NCI-H82 treated with DMSO at 0.1 percent for 48 hours (cell line): ENCODE data around the gene BCDIN3D.

Experiments used
- DNase-seq: peaks from one replicate; lab custom pipeline; 2025; ENCODE audit not compliant: unreplicated experiment; lab: John Stamatoyannopoulos, UW

The BCDIN3D gene

DNA sequence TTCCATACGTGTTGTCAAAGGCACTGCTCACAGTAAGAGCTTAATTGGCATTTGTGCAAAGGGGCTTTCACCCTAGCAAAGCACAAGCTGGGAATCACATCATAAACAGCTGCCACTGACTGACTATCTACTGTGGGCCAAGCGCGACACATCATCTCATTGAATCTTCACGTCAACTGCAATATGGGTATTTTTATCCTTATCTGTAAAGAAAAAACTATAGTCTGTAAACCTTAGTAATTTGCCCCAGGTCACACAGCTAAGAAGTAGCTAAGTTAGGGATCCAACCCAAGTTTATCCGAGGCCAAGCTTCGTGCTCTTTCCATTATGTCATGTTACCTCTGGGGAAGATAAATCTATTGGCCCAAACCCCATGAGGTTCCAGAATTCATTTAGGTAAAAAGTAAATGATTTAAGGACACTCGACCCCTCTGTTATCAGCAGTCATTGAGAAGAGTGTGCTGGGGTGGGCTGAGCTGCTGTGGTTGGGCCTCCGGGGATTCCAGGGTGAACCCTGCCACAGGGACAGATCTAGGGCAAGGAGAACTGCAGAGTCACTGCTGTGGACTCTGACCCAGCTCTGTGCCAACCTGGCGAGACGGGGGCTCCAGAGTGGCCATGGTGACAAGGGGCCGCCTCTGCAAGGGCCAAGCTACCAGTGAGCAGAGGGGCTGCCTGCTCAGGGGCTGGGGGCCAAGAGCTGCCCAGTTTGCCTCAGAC lies 42.3 kb downstream of the BCDIN3D start:
- no peak for DNase-seq

DNA sequence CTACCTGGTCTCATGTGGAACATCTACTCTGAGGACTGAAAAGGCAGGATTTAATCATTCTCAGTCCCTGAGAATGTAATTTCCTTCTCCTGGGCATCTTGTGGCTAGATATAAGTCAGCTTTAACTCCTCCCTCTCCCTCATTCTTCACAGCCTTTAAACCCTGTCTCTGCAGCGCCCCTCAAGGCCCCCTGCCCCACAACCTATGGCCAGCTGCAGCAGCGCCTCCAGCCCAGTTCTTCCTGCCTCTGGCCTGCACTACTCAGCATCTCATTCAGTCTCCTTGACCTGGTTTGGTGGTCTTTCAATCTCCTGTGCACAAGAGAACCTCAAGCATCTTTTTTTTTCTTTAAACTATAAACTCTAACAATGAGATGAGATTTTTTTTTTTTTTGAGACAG lies 44.0 kb downstream of the BCDIN3D start:
- no peak for DNase-seq

DNA sequence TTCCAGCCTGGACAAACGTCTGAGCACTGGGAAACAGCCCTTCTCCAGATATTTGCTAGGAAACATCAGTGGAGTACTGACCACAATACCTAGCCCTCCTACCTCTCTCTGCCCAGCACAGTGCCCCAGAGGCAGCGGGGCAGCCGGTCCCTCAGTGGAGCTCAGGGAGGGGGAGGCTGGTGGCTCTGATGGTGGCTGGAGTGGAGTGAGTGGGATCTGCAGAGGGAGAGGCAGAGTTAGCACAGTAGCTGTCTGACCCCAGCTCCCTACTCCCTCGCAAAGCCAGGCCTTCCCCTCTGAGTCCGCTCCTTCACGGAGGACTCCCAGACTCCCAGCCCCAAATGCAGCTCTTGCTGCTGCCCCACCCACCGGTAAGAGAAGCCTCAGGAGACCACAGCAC lies 44.7 kb downstream of the BCDIN3D start:
- DNase-seq = no peak

DNA sequence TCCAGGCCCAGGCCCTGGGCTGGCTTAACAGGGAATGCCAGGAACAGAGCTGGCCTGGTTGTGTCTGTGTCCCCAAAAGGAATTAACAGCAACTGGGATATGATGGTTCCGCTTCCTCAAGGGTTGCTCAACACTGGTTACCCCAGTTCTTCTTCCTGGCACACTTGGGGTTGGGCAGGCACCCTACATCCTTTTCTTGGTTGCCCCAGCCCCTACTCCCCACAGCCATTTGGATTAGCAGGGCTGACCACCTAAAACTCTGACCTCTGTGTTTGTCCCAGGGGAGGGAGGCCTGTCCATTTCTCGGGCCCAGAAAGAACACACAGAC lies 45.5 kb downstream of the BCDIN3D start:
- no peak for DNase-seq

DNA sequence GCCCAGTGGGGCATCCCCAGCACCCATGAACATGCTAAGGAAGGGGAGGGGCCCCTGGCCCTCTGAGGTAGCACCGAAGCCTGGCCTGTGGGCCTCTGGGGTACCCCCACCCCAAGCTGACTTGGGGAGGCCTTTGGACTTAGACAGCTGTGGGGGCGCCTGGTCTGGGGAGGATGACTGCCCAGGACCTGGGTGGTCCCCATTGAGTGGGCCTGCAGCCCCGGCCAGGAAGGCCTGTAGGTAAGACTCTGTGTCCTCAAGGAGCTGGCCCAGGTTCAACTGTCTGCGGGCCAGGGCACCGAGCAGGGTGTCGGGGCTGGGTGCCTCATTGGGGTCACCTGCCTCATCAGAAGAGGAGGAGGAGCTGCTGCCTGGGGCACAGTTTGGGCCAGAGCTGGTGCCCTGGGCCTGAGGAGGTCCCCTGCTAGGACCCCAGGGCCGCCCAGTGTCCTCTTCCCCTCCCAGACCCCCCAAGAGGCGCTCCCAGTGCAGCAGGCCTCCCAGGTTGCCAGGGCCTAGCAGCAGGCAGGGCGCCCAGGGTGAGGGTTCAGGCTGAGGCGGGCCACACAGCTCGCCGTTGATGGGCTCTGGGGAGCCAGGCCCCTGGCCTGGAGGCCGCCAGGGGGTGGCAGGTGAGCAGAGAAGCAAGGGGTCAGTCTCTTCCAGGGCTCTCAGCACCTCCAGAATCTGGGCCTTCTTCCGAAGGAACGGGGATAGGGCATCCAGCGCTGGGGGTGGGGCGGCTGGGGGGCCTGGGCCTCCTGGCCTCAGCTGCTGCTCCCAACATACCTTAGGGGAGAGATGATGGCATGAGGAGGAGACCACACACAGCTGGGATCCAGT lies 46.1 kb downstream of the BCDIN3D start:
- DNase-seq = no peak

DNA sequence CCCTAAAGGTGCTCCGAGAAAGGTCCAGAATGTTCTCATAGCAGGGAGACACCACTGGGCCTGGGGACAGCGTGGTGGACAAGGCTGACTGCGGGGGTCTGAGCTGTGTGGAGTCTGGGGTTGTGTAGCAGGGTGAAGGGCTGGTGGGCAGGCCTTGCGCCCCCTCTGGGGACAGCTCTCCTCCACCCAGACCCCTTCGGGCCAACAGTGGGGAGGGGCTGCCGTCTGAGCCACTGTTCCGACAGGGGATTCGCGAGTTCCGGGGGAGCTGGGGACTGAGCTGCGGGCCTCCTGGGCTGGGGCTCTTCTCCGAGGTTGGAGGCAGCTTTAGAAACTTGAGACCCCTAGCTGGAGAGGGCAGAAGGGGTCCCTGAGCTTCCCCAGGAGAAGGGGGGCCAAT lies 46.8 kb downstream of the BCDIN3D start:
- no peak for DNase-seq

DNA sequence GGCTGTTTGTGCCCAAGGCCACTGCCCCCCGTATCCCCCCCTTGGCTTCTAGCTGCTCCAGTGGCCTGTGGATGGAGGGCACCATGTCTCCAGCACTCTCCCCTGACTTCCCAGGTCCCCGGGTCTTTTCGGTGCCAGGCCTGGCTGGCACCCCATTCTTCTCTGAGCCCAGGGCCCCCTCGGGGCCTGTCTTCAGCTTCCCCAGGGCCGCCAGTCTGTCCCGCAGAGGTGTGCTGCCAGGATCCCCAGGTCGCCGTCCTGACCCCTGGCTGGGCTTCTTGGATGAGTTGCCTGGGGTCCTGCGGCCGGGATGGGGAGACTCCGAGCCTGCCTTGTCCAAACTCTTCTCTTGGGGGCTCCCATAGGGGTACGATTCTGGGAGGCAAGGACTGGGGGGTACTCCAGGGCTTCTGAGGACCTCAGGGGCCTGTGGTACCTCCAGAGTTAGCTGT lies 47.2 kb downstream of the BCDIN3D start:
- DNase-seq = no peak

DNA sequence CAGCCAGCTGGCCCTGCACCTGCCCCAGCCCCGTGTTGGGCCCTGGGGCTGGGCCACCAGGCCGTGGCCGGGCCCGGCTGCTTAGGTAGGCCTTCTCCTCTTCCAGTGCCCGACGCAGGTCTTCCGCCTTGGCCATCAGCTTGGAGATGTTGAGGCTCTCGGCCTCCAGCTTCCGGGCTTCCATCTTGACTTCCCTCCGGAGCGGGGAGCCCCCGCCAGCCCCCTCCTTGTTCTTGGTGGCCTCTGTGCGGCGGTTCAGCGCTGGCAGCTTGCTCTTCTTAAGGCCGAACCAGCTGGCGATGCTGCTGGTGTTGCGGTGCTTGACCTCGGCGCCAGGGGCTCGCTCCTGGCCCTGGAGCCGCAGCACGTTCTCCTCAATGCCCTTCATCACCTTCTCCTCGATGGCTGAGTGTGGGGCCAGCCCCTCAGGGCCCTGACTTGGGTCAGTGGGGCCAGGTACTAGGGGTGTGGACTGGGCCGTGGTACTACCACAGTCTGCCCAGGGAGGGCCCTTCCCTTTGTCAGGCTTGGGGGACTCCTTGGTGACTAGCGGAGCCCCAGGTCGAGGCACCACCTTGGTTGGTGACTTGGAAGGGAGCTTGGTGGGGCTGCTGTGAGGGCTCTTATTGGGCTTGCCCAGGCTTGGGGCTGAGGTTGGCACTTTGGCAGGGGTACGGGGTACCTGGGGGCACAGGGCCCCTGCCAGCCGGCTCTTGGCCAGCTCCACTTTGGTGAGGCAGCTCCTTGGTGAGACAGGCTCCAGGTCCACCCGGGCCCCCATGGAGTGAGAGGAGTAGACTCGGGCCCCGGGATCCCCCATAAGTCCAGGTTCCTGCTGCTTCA lies 47.9 kb downstream of the BCDIN3D start:
- DNase-seq = no peak

DNA sequence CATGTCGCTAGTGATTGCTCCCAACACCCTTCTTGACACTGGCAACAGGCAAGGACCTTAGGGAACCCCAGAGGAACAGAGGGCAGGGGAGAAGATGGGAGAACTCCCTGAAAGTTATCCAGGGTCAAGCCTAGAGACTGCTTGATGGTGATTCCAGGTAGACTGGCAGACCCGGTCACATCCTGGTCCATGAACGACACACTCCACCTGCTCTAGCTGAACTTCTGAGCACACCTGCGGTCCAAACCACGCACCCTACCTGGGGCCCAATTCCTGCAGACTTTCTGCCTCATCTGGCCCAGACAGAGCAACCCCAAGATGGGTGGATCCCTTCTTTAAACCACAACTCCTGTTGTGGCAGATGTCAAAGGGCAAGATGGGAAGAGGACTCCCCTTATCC lies 48.9 kb downstream of the BCDIN3D start:
- DNase-seq = no peak

DNA sequence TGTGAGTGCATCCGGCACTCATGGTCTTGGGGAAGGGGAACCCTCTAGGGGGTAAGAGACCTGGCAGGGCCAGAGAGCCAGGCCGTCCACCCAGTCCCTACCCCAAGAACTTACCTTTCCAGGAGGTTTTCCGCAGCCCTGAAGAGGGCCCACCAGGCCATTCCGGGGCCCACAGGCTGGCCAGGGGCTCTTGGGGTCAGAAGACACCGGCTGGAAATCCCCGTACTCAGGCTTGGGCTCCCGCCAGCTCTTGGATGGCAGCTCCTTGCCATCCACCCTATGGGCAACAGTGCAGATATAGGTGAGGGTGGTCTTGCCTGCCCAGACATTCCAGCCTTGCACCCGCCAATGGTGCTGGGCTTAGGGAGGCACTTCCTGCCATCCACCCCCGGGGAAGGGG lies 49.3 kb downstream of the BCDIN3D start:
- DNase-seq = no peak

DNA sequence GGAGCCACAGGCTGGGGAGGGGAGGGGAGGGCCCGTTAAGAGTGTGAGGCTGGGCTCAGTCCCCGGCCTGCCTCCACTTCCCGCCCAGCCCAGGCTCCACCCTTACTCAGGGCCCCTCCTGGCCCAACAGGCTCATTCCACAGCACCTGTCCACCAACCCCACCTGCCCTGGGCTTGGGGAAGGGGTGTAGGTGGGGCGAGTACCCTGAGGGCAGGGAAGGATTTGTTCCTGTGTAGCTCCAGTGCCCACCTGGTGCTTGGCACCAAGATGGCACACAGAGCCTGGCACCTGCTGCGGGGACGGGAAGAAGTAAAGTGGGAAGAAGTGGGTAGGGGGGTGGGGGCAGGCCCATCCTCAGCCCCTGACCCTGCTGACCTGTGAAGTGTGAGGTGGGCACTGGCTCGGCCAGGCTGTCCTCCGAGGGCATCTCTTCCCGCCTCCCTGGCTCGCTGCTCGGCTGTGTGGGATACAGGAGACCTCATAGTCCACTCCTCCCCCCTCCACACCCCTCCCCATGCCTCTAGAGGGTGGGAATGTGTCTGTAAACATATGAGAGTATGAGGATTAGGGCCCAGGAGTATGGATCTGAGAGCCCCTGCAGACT lies 49.8 kb downstream of the BCDIN3D start:
- no peak for DNase-seq

DNA sequence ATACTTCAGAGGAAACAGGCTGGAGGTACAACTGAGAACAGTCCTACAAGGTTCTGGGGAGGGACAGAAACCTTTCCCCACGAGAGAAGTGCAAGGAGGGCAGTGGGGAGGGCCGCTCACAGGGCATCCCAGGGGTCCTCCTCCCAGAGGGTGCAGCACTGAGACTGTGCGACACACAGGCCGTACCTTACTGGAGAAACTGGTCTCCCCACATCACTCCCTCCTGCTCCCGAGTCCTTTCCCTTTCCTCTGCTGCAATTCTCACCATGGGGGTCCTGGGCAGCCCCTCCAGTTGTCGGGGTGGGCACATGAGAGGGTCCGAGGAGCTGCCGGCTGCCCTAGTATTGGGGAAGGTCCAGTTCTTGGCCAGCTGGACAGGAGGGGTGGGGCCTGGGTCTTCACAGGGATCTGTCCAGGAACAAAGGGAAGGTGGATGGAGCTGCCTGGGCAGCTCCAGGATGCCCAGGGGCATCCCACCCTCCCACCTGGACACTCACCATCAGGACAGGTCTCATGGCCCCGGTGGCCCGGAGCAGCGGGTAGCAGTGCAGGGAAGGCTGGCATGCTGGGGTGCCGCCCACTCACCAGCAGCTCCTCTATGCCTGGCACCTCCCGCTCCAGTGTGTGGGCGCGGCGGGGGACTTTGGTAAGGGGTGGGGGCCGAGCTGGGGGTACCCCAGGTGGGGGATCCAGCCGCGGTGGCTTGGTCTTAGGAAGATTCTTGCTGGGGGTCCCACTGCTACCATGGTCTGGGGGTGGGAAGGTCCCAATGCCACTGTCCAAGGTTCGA lies 50.5 kb downstream of the BCDIN3D start:
- no peak for DNase-seq

DNA sequence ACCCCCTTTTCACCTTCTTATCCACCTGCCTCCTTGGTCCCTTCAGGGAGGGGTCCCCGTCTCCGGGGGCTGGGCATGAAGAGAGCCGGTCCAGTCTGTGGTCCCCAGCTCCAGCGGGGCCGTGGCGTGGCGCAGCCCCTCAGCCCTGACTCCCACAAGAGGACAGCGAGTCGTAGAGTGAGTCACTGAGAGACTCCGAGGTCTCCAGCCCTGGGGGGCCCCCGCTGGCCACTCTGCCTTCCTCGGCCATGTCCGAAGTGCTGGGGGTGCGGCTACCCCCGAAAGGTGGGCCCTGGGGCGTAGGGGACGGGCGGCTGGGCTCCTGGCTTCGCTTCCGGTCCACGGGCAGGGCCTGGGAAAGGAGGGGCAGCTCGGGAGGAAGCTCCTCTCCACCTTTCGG lies 51.2 kb downstream of the BCDIN3D start:
- no peak for DNase-seq

DNA sequence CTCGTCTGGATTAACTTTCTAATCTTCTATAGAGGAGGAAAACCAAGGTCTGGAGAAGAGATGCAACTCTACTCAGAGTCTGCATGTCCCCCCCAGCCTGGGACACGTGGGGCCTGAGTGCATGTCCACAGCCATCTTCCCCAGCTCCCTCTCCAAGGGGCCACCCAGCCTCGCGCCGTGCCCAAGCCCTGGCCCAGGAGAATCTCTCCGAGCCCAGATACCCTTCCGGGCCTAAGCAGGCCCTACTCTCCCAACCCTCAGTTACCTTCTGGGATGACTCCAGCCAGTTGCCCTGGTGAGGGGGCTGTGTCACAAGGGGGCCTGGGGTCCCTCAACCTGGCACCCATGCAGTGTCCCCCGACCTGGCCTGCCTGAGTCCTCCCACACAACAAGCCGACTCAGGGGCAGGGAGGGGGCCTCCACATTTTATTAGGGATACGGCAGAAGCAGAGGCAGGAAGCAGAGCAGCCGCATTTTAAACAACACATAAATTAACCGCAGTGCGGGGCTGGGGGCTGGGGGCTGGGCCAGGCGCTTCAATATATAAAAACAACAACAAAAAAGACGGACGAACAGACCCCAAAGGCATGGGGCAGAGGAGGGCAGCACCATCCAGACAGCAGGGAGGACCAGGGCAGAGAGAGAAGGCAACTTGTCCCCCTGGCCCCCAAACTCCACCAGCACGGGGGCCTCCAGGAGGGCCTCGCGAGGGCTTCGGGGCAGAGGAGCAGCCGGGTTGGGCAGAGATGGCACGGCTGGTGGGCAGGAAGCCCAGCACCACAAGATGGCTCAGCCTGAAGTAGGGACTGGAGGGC lies 52.0 kb downstream of the BCDIN3D start:
- no peak for DNase-seq

DNA sequence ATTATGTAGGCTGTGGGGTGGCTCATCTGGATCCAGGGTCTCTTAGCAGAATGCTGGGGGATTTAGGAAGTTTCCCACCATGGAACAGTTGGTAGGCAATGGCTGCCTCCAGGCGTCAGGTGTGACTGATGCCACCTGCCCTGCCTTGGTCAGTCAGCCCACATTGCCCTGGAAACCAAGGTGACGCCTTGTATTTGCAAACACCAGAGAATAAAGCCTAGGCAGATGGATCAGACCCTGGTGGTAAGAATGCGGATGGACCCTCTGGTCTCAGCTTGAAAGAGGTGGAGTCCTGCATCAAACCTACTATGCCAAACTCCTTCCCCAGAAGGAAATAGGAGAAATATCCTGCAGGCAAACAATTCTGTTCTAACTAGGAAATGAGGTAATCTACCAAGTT lies 52.9 kb downstream of the BCDIN3D start:
- DNase-seq = no peak

DNA sequence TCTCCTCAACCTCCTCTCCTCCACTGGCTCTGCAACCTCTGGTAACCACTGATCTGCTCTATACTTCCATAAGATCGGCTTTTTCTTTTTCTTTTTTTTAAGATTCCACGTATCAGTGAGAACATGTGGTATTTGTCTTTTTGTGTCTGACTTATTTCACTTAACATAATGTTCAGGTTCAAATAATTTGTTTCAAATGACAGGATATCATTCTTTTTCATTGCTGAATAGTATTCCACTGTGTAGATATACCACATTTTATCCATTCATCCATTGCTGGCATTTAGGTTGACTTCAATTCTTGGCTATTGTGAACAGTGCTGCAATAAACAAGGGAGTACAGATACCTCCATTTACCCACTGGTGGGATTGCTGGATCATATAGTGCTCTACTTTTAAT lies 55.2 kb downstream of the BCDIN3D start:
- no peak for DNase-seq
